SJCRH30 (cell line): ENCODE data around the gene QSOX1. TPM values are rescaled to one million over a fixed set of nuclear protein-coding genes. Genes with fewer than 3 reads are reported as not detected.

Source experiments
- DNase-seq, 2 experiments: peaks; one replicate each; pipeline ENCODE4 v3.0.0-alpha.2; 2015 to 2020
- H3K27ac ChIP-seq: fragments of 250-450 bp; sonication (Bioruptor Pico); 2 replicates; pipeline ENCODE4 v1.5.1; 2020; ENCODE audit warnings: mild to moderate bottlenecking, moderate library complexity
- H3K27me3 ChIP-seq: fragments of 250-450 bp; sonication (Bioruptor Pico); 2 replicates; pipeline ENCODE4 v1.5.1; 2020; ENCODE audit warnings: mild to moderate bottlenecking, moderate library complexity
- H3K36me3 ChIP-seq: fragments of 250-450 bp; sonication (Bioruptor Pico); 2 replicates; pipeline ENCODE4 v1.5.1; 2020; ENCODE audit warnings: mild to moderate bottlenecking, moderate library complexity
- H3K4me1 ChIP-seq: fragments of 250-450 bp; sonication (Bioruptor Pico); 2 replicates; pipeline ENCODE4 v1.5.1; 2020; ENCODE audit warnings: mild to moderate bottlenecking, moderate library complexity
- H3K4me3 ChIP-seq: fragments of 250-450 bp; sonication (Bioruptor Pico); 2 replicates; pipeline ENCODE4 v1.5.1; 2020; ENCODE audit warnings: mild to moderate bottlenecking, moderate library complexity
- H3K9me3 ChIP-seq: fragments of 250-450 bp; sonication (Bioruptor Pico); replicated peaks from 2 replicates; pipeline ENCODE4 v1.5.1; 2020; ENCODE audit warnings: mild to moderate bottlenecking, moderate library complexity
- total RNA-seq: library from RNA; depleted of rRNA; stranded (reverse); fragments of >200 nt; shearing (Covaris generic); gene quantifications from 2 replicates; pipeline ENCODE4 v1.2.3, GENCODE V29; 2014

QSOX1 gene
- total RNA-seq, 1 experiment from 2014 or later, result 9.8 TPM

GRCh38 chr1:180136968-180137356 is 17.7 kb upstream of the QSOX1 start:
- H3K4me1 ChIP-seq, result no peaks in the 10 kb centered on the region
- no peak overlapping the region for H3K4me3 ChIP-seq
- no peaks in the 10 kb centered on the region for H3K9me3 ChIP-seq
- no peaks in the 10 kb centered on the region for H3K27me3 ChIP-seq
- no peak for DNase-seq
- no peak overlapping the region for H3K27ac ChIP-seq
- H3K36me3 ChIP-seq, result no peaks in the 10 kb centered on the region

- H3K4me1 ChIP-seq, result no peaks in the 10 kb centered on the region
- no peak overlapping the region for H3K27ac ChIP-seq
- no peaks in the 10 kb centered on the region for H3K27me3 ChIP-seq
- no peaks in the 10 kb centered on the region for H3K9me3 ChIP-seq
- no peaks in the 10 kb centered on the region for H3K36me3 ChIP-seq
- no peak overlapping the region for H3K4me3 ChIP-seq
- no peak for DNase-seq
Observed at GRCh38 chr1:180137776-180138175, 16.9 kb upstream of the QSOX1 start.

DNA sequence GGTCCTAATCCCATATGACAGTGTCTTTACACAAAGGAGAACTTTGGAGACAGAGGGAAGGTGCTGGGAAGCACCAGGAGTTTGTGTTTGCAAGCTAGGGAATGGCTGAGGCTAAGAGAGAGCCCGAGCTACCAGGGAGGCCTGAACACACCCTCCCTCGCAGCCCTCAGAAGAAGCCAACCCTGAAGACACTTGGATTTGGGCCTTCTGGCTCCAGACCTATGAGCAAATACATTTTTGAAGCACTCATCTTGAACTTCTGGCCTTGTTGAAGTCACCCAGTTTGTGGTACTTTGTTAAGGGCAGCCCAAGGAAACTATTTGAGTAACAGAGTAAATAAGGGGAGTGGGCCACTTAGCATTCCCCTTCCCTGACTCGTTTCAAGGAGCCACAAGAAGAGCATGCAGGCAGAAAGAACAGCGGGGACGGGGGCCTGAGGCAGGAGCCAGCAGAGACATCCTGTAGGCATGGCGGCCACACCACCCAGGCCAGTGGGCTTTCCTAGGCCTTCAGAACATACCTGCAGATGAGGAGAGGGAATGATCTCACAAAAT is 13.2 kb upstream of the QSOX1 start:
- no peaks in the 10 kb centered on the region for H3K27me3 ChIP-seq
- DNase-seq, result no peak

DNA sequence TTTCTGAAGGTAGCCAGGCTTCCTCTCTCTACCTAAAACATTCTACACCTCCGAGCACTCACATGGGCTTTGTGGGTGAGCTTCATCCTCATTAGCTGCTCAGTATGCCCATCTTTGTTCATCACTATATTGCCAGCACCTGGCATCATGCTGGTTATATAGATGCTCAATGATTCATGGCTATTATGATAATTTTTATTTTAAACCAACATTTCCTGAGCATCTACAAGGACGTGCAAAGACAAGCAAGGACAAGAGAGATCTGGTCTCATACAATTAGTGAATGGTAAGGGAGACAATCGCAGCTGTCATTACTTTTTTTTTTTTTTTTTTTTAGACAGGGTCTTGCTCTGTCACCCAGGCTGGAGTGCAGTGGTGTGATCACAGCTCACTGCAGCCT is 11.3 kb upstream of the QSOX1 start:
- H3K4me3 ChIP-seq, result no peak overlapping the region
- H3K27ac ChIP-seq, result no peak overlapping the region
- H3K27me3 ChIP-seq, result no peaks in the 10 kb centered on the region
- no peak for DNase-seq
- H3K9me3 ChIP-seq, result no peaks in the 10 kb centered on the region
- no peaks in the 10 kb centered on the region for H3K4me1 ChIP-seq
- H3K36me3 ChIP-seq, result no peaks in the 10 kb centered on the region

More for the DNA sequence above, 13.2 kb upstream of the QSOX1 start:
- H3K4me3 ChIP-seq, result no peak overlapping the region
- no peaks in the 10 kb centered on the region for H3K36me3 ChIP-seq
- H3K4me1 ChIP-seq, result no peaks in the 10 kb centered on the region
- H3K9me3 ChIP-seq, result no peaks in the 10 kb centered on the region
- no peak overlapping the region for H3K27ac ChIP-seq

- Histone ChIP-seq H3K27me3 (no peaks in the 10 kb centered on the region), H3K4me3 (no peak overlapping the region), H3K36me3 (no peaks in the 10 kb centered on the region), H3K9me3 (no peaks in the 10 kb centered on the region), H3K4me1 (no peaks in the 10 kb centered on the region), H3K27ac (no peak overlapping the region)
- no peak for DNase-seq
Observed at GRCh38 chr1:180144659-180145357, 9.9 kb upstream of the QSOX1 start.

- no peak overlapping the region for H3K27ac ChIP-seq
- no peaks in the 10 kb centered on the region for H3K9me3 ChIP-seq
- H3K4me3 ChIP-seq, result no peak overlapping the region
- H3K4me1 ChIP-seq, result no peaks in the 10 kb centered on the region
- no peaks in the 10 kb centered on the region for H3K27me3 ChIP-seq
- no peaks in the 10 kb centered on the region for H3K36me3 ChIP-seq
- DNase-seq, result no peak
Observed at GRCh38 chr1:180145446-180145845, 9.2 kb upstream of the QSOX1 start.

DNA sequence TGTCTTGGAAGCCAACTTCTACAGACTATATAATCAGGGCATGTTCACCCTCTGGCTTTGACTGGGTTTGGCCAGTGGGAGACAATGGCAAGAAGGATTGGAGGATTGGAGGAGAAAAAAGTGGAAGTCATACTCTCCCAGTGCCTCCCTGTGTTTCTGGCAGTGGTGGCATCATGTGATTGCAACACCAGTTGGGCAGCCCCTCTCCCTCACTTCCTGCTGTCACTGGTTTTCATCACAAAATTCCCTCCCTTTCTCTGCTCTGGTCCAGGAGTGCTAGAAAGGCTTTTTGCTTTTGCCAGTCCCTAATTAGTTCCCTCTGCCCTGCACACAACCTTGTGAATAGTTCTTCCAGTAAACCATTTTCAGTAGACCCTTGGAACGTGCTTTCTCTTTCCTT is 3.7 kb upstream of the QSOX1 start:
- no peaks in the 10 kb centered on the region for H3K9me3 ChIP-seq
- H3K4me3 ChIP-seq, result no peak overlapping the region
- no peaks in the 10 kb centered on the region for H3K27me3 ChIP-seq
- no peaks in the 10 kb centered on the region for H3K4me1 ChIP-seq
- H3K36me3 ChIP-seq, result no peaks in the 10 kb centered on the region
- no peak overlapping the region for H3K27ac ChIP-seq
- DNase-seq, result no peak

GRCh38 chr1:180151508-180151907 is 3.2 kb upstream of the QSOX1 start:
- DNase-seq, result no peak
- H3K4me3 ChIP-seq, result no peak overlapping the region
- no peaks in the 10 kb centered on the region for H3K36me3 ChIP-seq
- H3K4me1 ChIP-seq, result no peaks in the 10 kb centered on the region
- H3K9me3 ChIP-seq, result no peaks in the 10 kb centered on the region
- H3K27me3 ChIP-seq, result no peaks in the 10 kb centered on the region
- no peak overlapping the region for H3K27ac ChIP-seq

DNA sequence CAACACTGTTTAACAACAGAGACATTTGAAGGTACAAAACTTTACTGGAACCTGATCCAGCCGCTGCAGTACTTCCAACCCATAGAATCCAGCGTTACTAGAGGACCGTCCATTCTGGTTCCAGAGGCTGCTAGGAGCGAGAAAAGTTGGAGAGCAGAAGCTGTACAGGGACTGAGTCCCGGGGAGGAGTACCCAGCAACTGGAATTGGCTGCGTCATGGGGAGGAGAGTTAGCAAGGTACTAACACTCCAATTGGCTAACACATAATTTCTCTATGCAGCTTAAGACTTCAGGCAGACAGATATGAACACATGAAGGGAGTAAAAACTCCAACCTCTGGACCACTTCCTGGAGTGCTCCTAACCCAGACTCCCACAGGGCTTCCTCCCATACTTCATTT is 2.1 kb upstream of the QSOX1 start:
- Histone ChIP-seq H3K27ac (no peak overlapping the region), H3K36me3 (no peaks in the 10 kb centered on the region), H3K4me3 (no peak overlapping the region), H3K4me1 (no peaks in the 10 kb centered on the region), H3K9me3 (no peaks in the 10 kb centered on the region), H3K27me3 (no peaks in the 10 kb centered on the region)
- DNase-seq, result no peak

DNA sequence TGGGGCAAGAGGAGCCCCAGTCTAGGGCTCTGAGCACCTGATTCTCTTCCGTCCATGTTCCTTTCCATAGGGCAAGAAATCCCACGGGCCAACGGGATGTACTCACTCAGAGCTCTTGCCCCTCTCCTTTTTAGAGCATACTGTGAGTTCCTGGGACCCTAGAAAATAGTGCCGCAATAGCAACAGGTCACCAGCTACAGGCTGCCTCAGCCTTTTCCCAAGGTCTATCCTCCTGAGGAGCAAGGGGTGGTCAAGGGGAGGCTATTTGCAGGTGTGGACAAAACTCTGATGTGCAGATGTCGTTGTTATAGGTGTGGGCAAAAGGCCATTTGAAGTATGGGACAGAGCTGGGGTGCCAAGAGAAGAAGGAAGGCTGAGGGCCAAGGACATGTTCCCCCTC is 1.6 kb upstream of the QSOX1 start:
- no peak overlapping the region for H3K27ac ChIP-seq
- no peaks in the 10 kb centered on the region for H3K36me3 ChIP-seq
- H3K9me3 ChIP-seq, result no peaks in the 10 kb centered on the region
- no peak overlapping the region for H3K4me3 ChIP-seq
- DNase-seq, result no peak
- H3K27me3 ChIP-seq, result no peaks in the 10 kb centered on the region
- H3K4me1 ChIP-seq, result no peaks in the 10 kb centered on the region

- peak in 1 of 2 experiments; percentile 13 for DNase-seq
- no peaks in the 10 kb centered on the region for H3K27me3 ChIP-seq
- no peaks in the 10 kb centered on the region for H3K4me1 ChIP-seq
Observed at GRCh38 chr1:180154003-180154324, 705 bp upstream of the QSOX1 start.

DNA sequence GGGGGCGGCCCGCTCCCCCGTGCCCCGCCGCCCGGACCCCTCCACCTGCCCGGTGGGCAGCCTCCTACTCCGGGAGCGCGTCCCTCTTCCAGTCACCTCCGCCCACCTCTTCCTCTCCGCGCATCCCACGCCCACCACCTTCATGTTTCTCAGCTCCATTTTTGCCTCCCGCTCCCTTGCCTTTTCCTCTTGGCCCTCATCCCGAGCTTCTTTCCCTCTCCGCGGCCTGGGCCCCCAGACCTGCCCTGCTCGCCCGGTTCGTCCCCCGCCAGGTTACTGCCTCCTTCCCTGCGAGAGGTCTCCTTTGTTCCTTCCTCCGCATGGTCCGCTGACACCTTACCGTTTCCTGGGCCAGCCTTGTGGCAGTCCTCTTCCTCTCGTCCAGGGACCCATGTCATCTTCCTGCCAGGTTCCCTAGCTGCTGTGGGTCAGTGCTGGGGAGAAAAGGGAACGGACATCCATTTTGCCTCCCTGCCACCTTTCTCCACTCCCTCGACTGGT is 563 bp downstream of the QSOX1 start:
- Histone ChIP-seq H3K9me3 (no peaks in the 10 kb centered on the region), H3K4me3 (peak overlapping the region; percentile 91), H3K36me3 (no peaks in the 10 kb centered on the region), H3K27ac (no peak overlapping the region), H3K27me3 (no peaks in the 10 kb centered on the region), H3K4me1 (no peaks in the 10 kb centered on the region)
- peak in 1 of 2 experiments; percentile 23 for DNase-seq

More at GRCh38 chr1:180154003-180154324, 705 bp upstream of the QSOX1 start:
- peak overlapping the region; percentile 66 for H3K27ac ChIP-seq
- no peaks in the 10 kb centered on the region for H3K9me3 ChIP-seq
- H3K36me3 ChIP-seq, result no peaks in the 10 kb centered on the region
- H3K4me3 ChIP-seq, result peak overlapping the region; percentile 91

DNA sequence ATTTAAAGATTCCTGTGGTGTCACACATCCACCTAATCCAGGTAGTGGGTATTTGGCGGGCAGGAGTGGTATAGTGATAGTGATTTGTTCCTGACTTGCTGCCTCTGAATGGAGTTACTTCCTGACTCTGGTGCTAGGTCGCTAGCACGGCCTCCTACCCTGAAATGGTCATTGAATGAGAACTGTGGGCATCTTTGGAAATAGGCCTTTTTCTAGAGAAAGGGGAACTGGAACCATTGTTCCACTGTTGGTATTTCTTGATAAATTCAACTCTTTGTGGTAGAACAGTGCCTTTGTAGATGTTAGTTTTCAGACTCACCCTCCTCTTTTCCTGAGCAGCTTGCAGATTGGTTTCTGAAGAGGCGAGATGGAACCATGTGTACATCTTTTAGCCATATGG is 1.5 kb downstream of the QSOX1 start:
- no peak overlapping the region for H3K4me3 ChIP-seq

GRCh38 chr1:180156631-180157091 is 2.0 kb downstream of the QSOX1 start:
- no peaks in the 10 kb centered on the region for H3K9me3 ChIP-seq
- no peak for DNase-seq
- H3K27ac ChIP-seq, result no peak overlapping the region
- no peaks in the 10 kb centered on the region for H3K4me1 ChIP-seq
- no peaks in the 10 kb centered on the region for H3K27me3 ChIP-seq
- no peaks in the 10 kb centered on the region for H3K36me3 ChIP-seq
- H3K4me3 ChIP-seq, result no peak overlapping the region

More for the DNA sequence above, 1.5 kb downstream of the QSOX1 start:
- H3K27ac ChIP-seq, result no peak overlapping the region
- no peaks in the 10 kb centered on the region for H3K4me1 ChIP-seq
- H3K36me3 ChIP-seq, result no peaks in the 10 kb centered on the region
- H3K9me3 ChIP-seq, result no peaks in the 10 kb centered on the region
- H3K27me3 ChIP-seq, result no peaks in the 10 kb centered on the region
- DNase-seq, result no peak

DNA sequence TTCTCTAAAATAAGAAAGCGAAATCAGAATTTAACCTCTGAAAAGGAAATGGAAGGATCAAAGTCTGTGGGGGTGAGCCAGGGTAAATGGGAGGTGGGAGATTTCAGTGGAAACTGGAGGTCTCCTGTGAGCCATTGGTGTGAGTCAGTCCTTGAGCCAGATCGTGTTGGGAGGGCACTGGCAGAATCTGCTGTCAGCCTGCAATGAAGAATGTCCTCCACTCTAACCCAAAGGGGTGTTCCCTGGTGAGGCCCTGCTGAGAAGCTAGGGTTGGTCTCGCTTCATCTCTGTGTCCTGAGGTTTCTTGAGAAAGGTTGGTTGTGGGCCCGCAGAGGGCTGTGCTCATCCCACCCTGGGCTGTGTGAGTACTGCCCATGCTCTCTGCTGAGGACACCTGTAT is 2.4 kb downstream of the QSOX1 start:
- no peaks in the 10 kb centered on the region for H3K9me3 ChIP-seq
- H3K27ac ChIP-seq, result no peak overlapping the region
- H3K27me3 ChIP-seq, result no peaks in the 10 kb centered on the region
- no peak overlapping the region for H3K4me3 ChIP-seq
- H3K36me3 ChIP-seq, result no peaks in the 10 kb centered on the region
- H3K4me1 ChIP-seq, result no peaks in the 10 kb centered on the region
- no peak for DNase-seq

GRCh38 chr1:180157576-180158057 is 2.9 kb downstream of the QSOX1 start:
- Histone ChIP-seq H3K4me1 (no peaks in the 10 kb centered on the region), H3K9me3 (no peaks in the 10 kb centered on the region), H3K36me3 (no peaks in the 10 kb centered on the region), H3K27ac (no peak overlapping the region), H3K4me3 (no peak overlapping the region), H3K27me3 (no peaks in the 10 kb centered on the region)
- DNase-seq, result no peak
